HepG2 (cell line): Measurements from ENCODE around the gene RNU6-8. TPM values are rescaled to one million over a fixed set of nuclear protein-coding genes. Genes with fewer than 3 reads are reported as not detected.

Source experiments
- ARNT ChIP-seq: fragments of 450-650 bp; IDR thresholded peaks from 2 replicates; pipeline ENCODE4 v1.6.1; 2017
- ARNT2 ChIP-seq: sonication (generic); formaldehyde crosslinking; IDR thresholded peaks from 2 replicates; pipeline ENCODE4 v1.8.0; 2022; ENCODE audit warnings: mild to moderate bottlenecking, low read depth, missing genetic modification reagents, moderate library complexity
- HMGA1 ChIP-seq: sonication (generic); formaldehyde crosslinking; conservative IDR thresholded peaks from 2 replicates; pipeline ENCODE4 v1.4.0; 2020; ENCODE audit warnings: missing genetic modification reagents
- ISL2 ChIP-seq: sonication (generic); formaldehyde crosslinking; IDR thresholded peaks from 2 replicates; pipeline ENCODE4 v1.5.0; 2020; ENCODE audit warnings: missing genetic modification reagents
- JDP2 ChIP-seq: sonication (generic); formaldehyde crosslinking; IDR thresholded peaks from 2 replicates; pipeline ENCODE4 v1.8.1; 2022; ENCODE audit warnings: missing genetic modification reagents, borderline replicate concordance
- JUNB ChIP-seq: sonication (generic); formaldehyde crosslinking; IDR thresholded peaks from 2 replicates; pipeline ENCODE4 v1.8.0; 2022; ENCODE audit warnings: missing genetic modification reagents, mild to moderate bottlenecking, borderline replicate concordance
- MBNL3 ChIP-seq: fragments of 250-450 bp; sonication (Bioruptor Pico); conservative IDR thresholded peaks from 2 replicates; pipeline ENCODE4 v1.8.0; 2022; ENCODE audit warnings: mild to moderate bottlenecking, inconsistent platforms
- MIXL1 ChIP-seq: IDR thresholded peaks from 2 replicates; pipeline ENCODE4 v1.6.1; 2016
- NFE2L2 ChIP-seq: fragments of 150-350 bp; IDR thresholded peaks from 2 replicates; pipeline ENCODE4 v1.6.1; 2014; ENCODE audit warnings: low read length
- PAX8 ChIP-seq: sonication (generic); formaldehyde crosslinking; IDR thresholded peaks from 2 replicates; pipeline ENCODE4 v1.8.0; 2022; ENCODE audit warnings: mild to moderate bottlenecking, missing genetic modification reagents, borderline replicate concordance
- RBAK ChIP-seq: sonication (generic); formaldehyde crosslinking; IDR thresholded peaks from 2 replicates; pipeline ENCODE4 v1.5.1; 2020; ENCODE audit warnings: mild to moderate bottlenecking, missing genetic modification reagents
- RFXANK ChIP-seq: IDR thresholded peaks from 2 replicates; pipeline ENCODE4 v1.6.1; 2016
- RXRA ChIP-seq: sonication (generic); formaldehyde crosslinking; IDR thresholded peaks from 2 replicates; pipeline ENCODE4 v1.5.1; 2020; ENCODE audit warnings: missing genetic modification reagents
- SNAPC2 ChIP-seq: sonication (generic); formaldehyde crosslinking; IDR thresholded peaks from 2 replicates; pipeline ENCODE4 v1.8.1; 2022; ENCODE audit warnings: mild to moderate bottlenecking, missing genetic modification reagents
- SOX13 ChIP-seq, 3 experiments: fragments of 450-650 bp in 1 of 3; sonication (generic) in 1 of 3; formaldehyde crosslinking in 1 of 3; IDR thresholded peaks in 2 of 3; conservative IDR thresholded peaks in 1 of 3; 2 replicates each; pipeline versions ENCODE4 v1.5.0 to v1.6.1; 2016 to 2020; ENCODE audit warnings: antibody characterized with exemption in 1 of 3, mild to moderate bottlenecking in 1 of 3, missing compliant biosample characterization in 1 of 3, missing genetic modification reagents in 1 of 3, moderate library complexity in 1 of 3
- SRF ChIP-seq: IDR thresholded peaks from 2 replicates; pipeline ENCODE4 v1.6.1; 2011; ENCODE audit warnings: mild to moderate bottlenecking, low read depth, low read length, moderate library complexity
- TBX3 ChIP-seq: fragments of 450-650 bp; IDR thresholded peaks from 2 replicates; pipeline ENCODE4 v1.6.1; 2017; ENCODE audit warnings: antibody characterized with exemption, mild to moderate bottlenecking, inconsistent platforms, borderline replicate concordance
- TCF7L2 ChIP-seq: IDR thresholded peaks from 2 replicates; pipeline ENCODE4 v1.6.1; 2011; ENCODE audit warnings: mild to moderate bottlenecking, low read depth, low read length, moderate library complexity
- ZFP91 ChIP-seq: sonication (generic); formaldehyde crosslinking; IDR thresholded peaks from 2 replicates; pipeline ENCODE4 v1.9.0; 2022; ENCODE audit warnings: missing genetic modification reagents, mild to moderate bottlenecking, borderline replicate concordance
- ZMYM2 ChIP-seq: sonication (generic); formaldehyde crosslinking; IDR thresholded peaks from 2 replicates; pipeline ENCODE4 v1.8.0; 2022; ENCODE audit warnings: mild to moderate bottlenecking, missing genetic modification reagents
- ZNF143 ChIP-seq: sonication (generic); formaldehyde crosslinking; IDR thresholded peaks from 2 replicates; pipeline ENCODE4 v1.4.0; 2020; ENCODE audit warnings: missing genetic modification reagents
- ZNF274 ChIP-seq: sonication (generic); formaldehyde crosslinking; IDR thresholded peaks from 2 replicates; pipeline ENCODE4 v1.5.1; 2020; ENCODE audit warnings: mild to moderate bottlenecking, missing genetic modification reagents
- ZNF530 ChIP-seq: sonication (generic); formaldehyde crosslinking; IDR thresholded peaks from 2 replicates; pipeline ENCODE4 v1.5.0; 2020; ENCODE audit warnings: low read depth, mild to moderate bottlenecking, missing genetic modification reagents
- ZNF883 ChIP-seq: sonication (generic); formaldehyde crosslinking; IDR thresholded peaks from 2 replicates; pipeline ENCODE4 v1.5.1; 2020; ENCODE audit warnings: mild to moderate bottlenecking, missing genetic modification reagents; ENCODE audit errors: not compliant biosample characterization
- polyA plus RNA-seq, 8 experiments: library from polyadenylated mRNA; depleted of rRNA in 3 of 8; stranded (reverse) in 7 of 8; unstranded in 1 of 8; fragments of >200 nt; fragmentation: Illumina TruSeq in 4 of 8; extraction: Trizol in 4 of 8; gene quantifications; 2 replicates each; pipeline versions ENCODE4 v1.2.1 to v1.2.3, GENCODE V29; 2011 to 2016; ENCODE audit warnings: low read depth in 4 of 8, missing spikeins in 1 of 8, mixed read lengths in 1 of 8; ENCODE audit not compliant: insufficient read depth in 1 of 8
- total RNA-seq, 5 experiments: library from RNA; depleted of rRNA; stranded (reverse); fragments of >200 nt; fragmentation: Illumina TruSeq; extraction: Trizol; gene quantifications; 2 replicates each; pipeline ENCODE4 v1.2.3, GENCODE V29; 2016; ENCODE audit warnings: low read depth in 1 of 5
- TF ChIP-seq, protein P1 (sequence below): sonication (generic); formaldehyde crosslinking; IDR thresholded peaks from 2 replicates; pipeline ENCODE4 v1.4.0; 2020; ENCODE audit warnings: mild to moderate bottlenecking, missing genetic modification reagents

The RNU6-8 gene
- total and polyA plus RNA-seq, 2 of the 13 experiments (the other 11 are each of a cell fraction or from before 2014, with no cell fraction given), result under 0.01 TPM; not detected in 1

- TF ChIP-seq SNAPC2 (CRISPR knock-in tag) (peak; percentile 100), PAX8 (CRISPR knock-in tag) (no peak), JDP2 (no peak), ZNF883 (CRISPR knock-in tag) (peak; percentile 73), RBAK (CRISPR knock-in tag) (no peak), HMGA1 (no peak), ZFP91 (peak; percentile 91), ZNF530 (CRISPR knock-in tag) (no peak), SOX13 (IDR thresholded peaks at IDR 0.05) (0 out of 2 replicates have a peak, but pooled peaks have one; percentile 44), SOX13 (CRISPR knock-in tag; conservative IDR thresholded peaks at IDR 0.05 in 1 of 2, IDR thresholded peaks at IDR 0.05 in 1 of 2) (peak; percentile 12 to 52; a peak in 2 of 4 replicates), ARNT2 (CRISPR knock-in tag) (peak; percentile 30; the same call in 1 of the 2 replicates), MIXL1 (CRISPR knock-in tag) (peak; percentile 98), SRF (peak; percentile 33; the same call in 1 of the 2 replicates), ZMYM2 (no peak), MBNL3 (CRISPR knock-in tag) (no peak), RXRA (CRISPR knock-in tag) (peak; percentile 82), TBX3 (no peak; the same call in 1 of the 2 replicates), RFXANK (CRISPR knock-in tag) (no peak; the same call in 1 of the 2 replicates), ZNF143 (peak; percentile 97), ZNF274 (CRISPR knock-in tag) (peak; percentile 98), TCF7L2 (no peak), NFE2L2 (no peak; the same call in 1 of the 2 replicates), ARNT (no peak), ISL2 (CRISPR knock-in tag) (peak; percentile 95), JUNB (CRISPR knock-in tag) (no peak; the same call in 1 of the 2 replicates)
- TF ChIP-seq, protein P1, sequence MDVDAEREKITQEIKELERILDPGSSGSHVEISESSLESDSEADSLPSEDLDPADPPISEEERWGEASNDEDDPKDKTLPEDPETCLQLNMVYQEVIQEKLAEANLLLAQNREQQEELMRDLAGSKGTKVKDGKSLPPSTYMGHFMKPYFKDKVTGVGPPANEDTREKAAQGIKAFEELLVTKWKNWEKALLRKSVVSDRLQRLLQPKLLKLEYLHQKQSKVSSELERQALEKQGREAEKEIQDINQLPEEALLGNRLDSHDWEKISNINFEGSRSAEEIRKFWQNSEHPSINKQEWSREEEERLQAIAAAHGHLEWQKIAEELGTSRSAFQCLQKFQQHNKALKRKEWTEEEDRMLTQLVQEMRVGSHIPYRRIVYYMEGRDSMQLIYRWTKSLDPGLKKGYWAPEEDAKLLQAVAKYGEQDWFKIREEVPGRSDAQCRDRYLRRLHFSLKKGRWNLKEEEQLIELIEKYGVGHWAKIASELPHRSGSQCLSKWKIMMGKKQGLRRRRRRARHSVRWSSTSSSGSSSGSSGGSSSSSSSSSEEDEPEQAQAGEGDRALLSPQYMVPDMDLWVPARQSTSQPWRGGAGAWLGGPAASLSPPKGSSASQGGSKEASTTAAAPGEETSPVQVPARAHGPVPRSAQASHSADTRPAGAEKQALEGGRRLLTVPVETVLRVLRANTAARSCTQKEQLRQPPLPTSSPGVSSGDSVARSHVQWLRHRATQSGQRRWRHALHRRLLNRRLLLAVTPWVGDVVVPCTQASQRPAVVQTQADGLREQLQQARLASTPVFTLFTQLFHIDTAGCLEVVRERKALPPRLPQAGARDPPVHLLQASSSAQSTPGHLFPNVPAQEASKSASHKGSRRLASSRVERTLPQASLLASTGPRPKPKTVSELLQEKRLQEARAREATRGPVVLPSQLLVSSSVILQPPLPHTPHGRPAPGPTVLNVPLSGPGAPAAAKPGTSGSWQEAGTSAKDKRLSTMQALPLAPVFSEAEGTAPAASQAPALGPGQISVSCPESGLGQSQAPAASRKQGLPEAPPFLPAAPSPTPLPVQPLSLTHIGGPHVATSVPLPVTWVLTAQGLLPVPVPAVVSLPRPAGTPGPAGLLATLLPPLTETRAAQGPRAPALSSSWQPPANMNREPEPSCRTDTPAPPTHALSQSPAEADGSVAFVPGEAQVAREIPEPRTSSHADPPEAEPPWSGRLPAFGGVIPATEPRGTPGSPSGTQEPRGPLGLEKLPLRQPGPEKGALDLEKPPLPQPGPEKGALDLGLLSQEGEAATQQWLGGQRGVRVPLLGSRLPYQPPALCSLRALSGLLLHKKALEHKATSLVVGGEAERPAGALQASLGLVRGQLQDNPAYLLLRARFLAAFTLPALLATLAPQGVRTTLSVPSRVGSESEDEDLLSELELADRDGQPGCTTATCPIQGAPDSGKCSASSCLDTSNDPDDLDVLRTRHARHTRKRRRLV, result peak; percentile 100
Measured at GRCh38 chr14:32202998-32203882, at the start of gene RNU6-8 (continued).
